ENCODE measurements around the gene EXOC6.

DNA sequence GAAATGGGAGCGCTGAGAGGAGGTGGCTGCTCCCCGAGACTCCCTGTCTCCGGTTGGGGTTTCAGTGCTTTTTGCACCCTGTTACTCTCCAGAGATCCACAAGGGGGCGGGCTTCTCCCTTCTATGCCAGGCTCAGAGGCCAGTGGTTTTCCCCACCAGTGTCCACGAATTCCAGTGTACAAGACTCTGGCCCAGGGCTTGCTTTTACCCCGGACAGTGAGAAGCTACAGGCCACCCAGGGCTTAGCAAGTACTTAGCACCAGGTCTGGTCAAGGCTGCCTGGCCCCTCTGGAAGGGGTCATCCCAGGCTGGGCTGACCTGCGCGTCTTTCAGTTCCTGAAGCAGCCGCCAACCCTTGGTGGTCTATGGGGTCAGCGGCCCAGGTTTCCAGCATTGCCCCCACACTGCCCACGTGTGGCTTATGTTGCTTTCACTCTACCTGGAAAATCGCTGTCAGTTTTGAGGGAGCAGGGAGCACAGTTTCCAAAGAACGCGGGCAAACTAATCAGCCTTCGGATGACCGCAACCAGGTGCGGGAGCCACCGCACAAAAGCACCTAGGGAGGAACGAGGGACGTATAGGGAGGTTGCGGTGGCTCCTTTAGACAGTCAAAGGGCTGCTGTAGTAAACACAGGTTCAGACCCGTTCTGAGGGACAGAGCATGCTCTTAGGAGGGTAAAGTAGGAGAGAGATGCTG, 232.2 kb downstream of the EXOC6 start:
- TF ChIP-seq GATA2 (IDR thresholded peaks at IDR 0.05; ENCODE audit: low read depth, low read length) (no peak), GATA3 (IDR thresholded peaks at IDR 0.05; ENCODE audit: low read depth, low read length) (no peak)
